Common myeloid progenitor, CD34-positive (primary cell): ENCODE results near the gene NAXD.
"Not testable (repeated sequence)": the region's sequence is repeated elsewhere in the genome, so short reads cannot be mapped to it uniquely, and the experiment has no call there.

Source experiments
- CTCF ChIA-PET: fragments of 350-600 bp; sonication (Branson Sonifier 250); formaldehyde crosslinking; loops from one replicate; lab custom pipeline; 2021; ENCODE audit warnings: antibody characterized with exemption; lab: Charles Lee
- POLR2A ChIA-PET: fragments of 350-600 bp; sonication (Branson Sonifier 250); formaldehyde crosslinking; loops from one replicate; lab custom pipeline; 2021; ENCODE audit warnings: antibody characterized with exemption; lab: Charles Lee
- DNase-seq, 3 donors: peaks; one replicate each; pipeline versions ENCODE4 v3.0.0 to v3.0.0-alpha.2; 2013
- H3K27ac ChIP-seq, 2 experiments: 1 replicate in 1 of 2; 2 replicates in 1 of 2; pipeline ENCODE4 v1.7.0; 2013; ENCODE audit warnings: inconsistent platforms in 2 of 2, low read length in 2 of 2, mild to moderate bottlenecking in 2 of 2, low read depth in 1 of 2, moderate library complexity in 1 of 2; ENCODE audit not compliant: severe bottlenecking in 2 of 2, insufficient read depth in 1 of 2, poor library complexity in 1 of 2
- H3K27me3 ChIP-seq, 5 experiments: replicated peaks in 2 of 5; 1 replicate in 3 of 5; 2 replicates in 2 of 5; pipeline versions ENCODE4 v1.6.1 to v1.7.0; 2013; ENCODE audit warnings: low read length in 4 of 5, mild to moderate bottlenecking in 2 of 5, moderate library complexity in 2 of 5, inconsistent platforms in 1 of 5; ENCODE audit not compliant: insufficient read depth in 5 of 5, control insufficient read depth in 4 of 5
- H3K36me3 ChIP-seq, 4 experiments: 1 replicate in 2 of 4; 2 replicates in 2 of 4; pipeline versions ENCODE4 v1.6.1 to v1.7.0; 2013; ENCODE audit warnings: low read length in 3 of 4, control low read depth in 1 of 4, mild to moderate bottlenecking in 1 of 4; ENCODE audit not compliant: control insufficient read depth in 4 of 4, insufficient read depth in 4 of 4
- H3K4me1 ChIP-seq, 4 experiments: 1 replicate in 3 of 4; 2 replicates in 1 of 4; pipeline versions ENCODE4 v1.6.1 to v1.7.1; 2013; ENCODE audit warnings: low read length in 3 of 4, mild to moderate bottlenecking in 3 of 4, control low read depth in 1 of 4, inconsistent platforms in 1 of 4, moderate library complexity in 1 of 4; ENCODE audit not compliant: control insufficient read depth in 4 of 4, insufficient read depth in 4 of 4; ENCODE audit errors: control extremely low read depth in 1 of 4
- H3K4me3 ChIP-seq, 7 experiments: 1 replicate in 4 of 7; 2 replicates in 3 of 7; pipeline versions ENCODE4 v1.5.1 to v1.7.0; 2013; ENCODE audit warnings: mild to moderate bottlenecking in 7 of 7, low read length in 6 of 7, moderate library complexity in 6 of 7, inconsistent platforms in 2 of 7, low read depth in 2 of 7, control low read depth in 1 of 7; ENCODE audit not compliant: insufficient read depth in 4 of 7, control insufficient read depth in 1 of 7; ENCODE audit errors: extremely low read depth in 1 of 7
- H3K9me3 ChIP-seq, 5 experiments: 1 replicate in 4 of 5; 2 replicates in 1 of 5; pipeline versions ENCODE4 v1.6.1 to v1.7.1; 2013; ENCODE audit warnings: low read length in 4 of 5, mild to moderate bottlenecking in 2 of 5, inconsistent platforms in 1 of 5, low read depth in 1 of 5, moderate library complexity in 1 of 5; ENCODE audit not compliant: control insufficient read depth in 4 of 5, insufficient read depth in 2 of 5; ENCODE audit errors: control extremely low read depth in 1 of 5
- WGBS: methylation state at CpG from one replicate; pipeline ENCODE4 v1.1.5; 2013; ENCODE audit not compliant: insufficient coverage; 5-methylcytosine and 5-hydroxymethylcytosine counted together

NAXD gene

DNA sequence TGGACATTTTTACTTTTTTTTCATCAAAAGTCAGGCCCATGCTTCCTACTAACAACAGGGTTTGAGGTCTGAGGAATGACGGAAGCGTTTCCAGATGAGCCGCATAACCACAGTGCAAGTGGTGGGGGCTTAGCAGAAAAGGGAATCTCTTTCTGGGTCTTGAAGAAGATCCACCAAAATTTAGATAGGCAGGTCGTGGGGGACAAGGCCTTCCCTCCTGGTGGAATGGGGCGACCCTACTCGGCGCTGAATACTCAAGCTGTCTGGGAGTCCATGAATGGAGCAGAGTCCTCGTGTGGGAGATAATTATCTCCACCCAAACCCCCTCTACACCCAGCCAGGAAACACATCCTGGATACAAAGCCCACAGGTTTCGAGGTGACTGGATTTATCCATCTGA is 53.7 kb downstream of the NAXD start:
- Histone ChIP-seq H3K36me3 (peaks cover 13 to 58% (median 39%) of the 10 kb centered on the region in 4 experiments), H3K27ac (no peak overlapping the region), H3K9me3 (peaks cover 0 to 6% (median 0%) of the 10 kb centered on the region in 5 experiments), H3K27me3 (no peaks in the 10 kb centered on the region), H3K4me3 (no peak overlapping the region), H3K4me1 (peaks cover 0 to 6% (median 0%) of the 10 kb centered on the region in 4 experiments)
- no peak for DNase-seq
- WGBS, result 100% methylated on average over 3 of the region's 9 CpGs
- POLR2A ChIA-PET, result no interaction called here
- CTCF ChIA-PET, result interaction anchor here (0.7 to 2.2 kb wide), 2 partner anchors 8 to 15 kb away, joined by 4 to 5 read pairs; no protein-coding TSS in a partner anchor

DNA sequence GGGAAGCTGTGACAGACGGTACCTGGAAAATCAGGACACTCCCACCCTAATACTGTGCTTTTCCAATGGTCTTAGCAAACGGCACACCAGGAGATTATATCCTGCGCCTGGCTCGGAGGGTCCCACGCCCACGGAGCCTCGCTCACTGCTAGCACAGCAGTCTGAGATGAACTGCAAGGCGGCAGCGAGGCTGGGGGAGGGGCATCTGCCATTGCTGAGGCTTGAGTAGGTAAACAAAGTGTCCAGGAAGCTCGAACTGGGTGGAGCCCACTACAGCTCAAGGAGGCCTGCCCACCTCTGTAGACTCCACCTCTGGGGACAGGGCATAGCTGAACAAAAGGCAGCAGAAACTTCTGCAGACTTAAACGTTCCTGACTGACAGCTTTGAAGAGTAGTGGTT is 54.5 kb downstream of the NAXD start:
- peaks cover 13 to 53% (median 34%) of the 10 kb centered on the region in 4 experiments for H3K36me3 ChIP-seq
- H3K4me3 ChIP-seq, H3K27me3 ChIP-seq, H3K4me1 ChIP-seq, DNase-seq, H3K27ac ChIP-seq, POLR2A ChIA-PET, H3K9me3 ChIP-seq: not testable (repeated sequence)
- CTCF ChIA-PET, result interaction anchor here (2.2 kb wide), 1 partner anchor 14 kb away, joined by 5 read pairs; no protein-coding TSS in a partner anchor
- 94% methylated on average over 6 of the region's 11 CpGs for WGBS

DNA sequence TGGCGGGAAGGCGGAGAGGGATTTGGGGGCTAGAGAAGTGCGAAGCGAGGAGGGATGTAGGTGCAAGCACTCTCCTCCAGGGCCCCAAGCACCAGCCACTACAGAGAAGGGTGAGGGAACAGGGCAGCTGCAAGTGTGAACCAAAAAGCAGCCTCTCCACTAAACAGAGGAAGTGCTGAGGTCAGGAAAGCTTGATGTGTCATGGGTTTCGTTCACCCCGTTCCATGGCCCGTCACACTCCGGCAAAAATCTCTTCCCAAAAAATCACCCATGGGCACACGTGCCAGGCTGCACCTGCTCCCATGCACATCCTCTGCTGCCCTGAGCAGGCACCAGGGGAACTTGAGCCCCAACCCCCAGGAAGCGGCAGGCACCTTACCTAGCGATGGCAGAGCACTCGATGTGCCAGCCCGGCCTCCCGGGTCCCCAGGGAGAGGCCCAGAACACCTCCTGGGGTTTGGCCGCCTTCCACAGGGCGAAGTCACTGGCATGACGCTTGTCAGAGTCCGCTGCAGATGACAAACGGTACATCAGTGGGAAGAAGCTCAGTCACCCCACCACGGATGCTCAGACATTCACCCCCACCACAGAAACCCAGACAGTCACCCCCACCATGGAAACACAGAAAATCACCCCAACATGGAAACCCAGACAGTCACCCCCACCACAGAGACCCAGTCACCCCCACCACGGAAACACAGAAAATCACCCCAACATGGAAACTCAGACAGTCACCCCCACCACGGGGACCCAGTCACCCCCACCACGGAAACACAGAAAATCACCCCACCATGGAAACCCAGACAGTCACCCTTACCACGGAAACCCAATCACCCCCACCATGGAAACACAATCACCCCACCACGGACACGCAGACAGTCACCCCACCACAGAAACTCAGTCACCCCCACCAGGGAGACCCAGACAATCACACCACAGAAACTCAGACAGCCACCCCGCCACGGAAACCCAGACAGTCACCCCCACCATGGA is 61.5 kb downstream of the NAXD start:
- Histone ChIP-seq H3K27me3 (no peaks in the 10 kb centered on the region), H3K4me3 (no peak overlapping the region), H3K27ac (no peak overlapping the region), H3K36me3 (peaks cover 7 to 48% (median 39%) of the 10 kb centered on the region in 4 experiments), H3K9me3 (peaks cover 0 to 8% (median 2%) of the 10 kb centered on the region in 5 experiments), H3K4me1 (no peaks in the 10 kb centered on the region)
- ChIA-PET CTCF (no interaction called here), POLR2A (no interaction called here)
- no peak for DNase-seq
- WGBS, result 97% methylated on average over 14 of the region's 28 CpGs

DNA sequence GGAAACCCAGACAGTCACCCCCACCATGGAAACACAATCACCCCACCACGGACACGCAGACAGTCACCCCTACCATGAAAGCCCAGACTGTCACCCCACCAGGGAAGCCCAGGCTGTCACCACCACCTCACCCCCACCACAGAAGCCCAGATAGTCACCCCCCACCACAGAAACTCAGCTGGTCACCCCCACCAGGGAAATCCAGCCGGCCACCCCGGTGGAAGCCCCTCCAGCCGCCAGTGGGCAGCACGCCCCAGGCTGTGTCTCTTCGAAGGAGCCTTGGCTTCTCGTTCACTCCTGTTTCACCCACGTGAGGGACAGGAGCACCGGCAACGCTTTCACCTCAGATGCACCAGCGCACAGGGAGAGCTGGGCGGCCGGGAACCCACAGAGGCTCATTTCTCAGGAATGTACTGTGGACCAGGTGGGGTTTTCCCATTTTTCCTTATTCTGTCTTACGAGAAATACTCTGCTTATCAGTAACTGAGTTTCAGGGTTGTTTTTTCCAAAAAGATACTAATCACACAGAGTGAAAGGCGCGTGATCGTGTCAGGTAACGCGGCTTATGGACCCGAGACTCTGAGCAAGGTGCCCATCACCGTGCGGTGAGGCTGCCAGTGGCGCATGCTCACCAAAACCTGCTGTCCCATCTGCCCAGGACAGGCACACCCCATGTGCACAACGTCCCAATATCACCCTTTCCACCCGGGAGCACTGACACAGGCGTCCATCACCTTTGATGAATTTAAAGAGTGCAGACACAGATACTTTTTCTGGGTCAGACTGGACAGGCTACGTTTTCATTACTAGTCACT is 62.6 kb downstream of the NAXD start:
- ChIA-PET POLR2A (no interaction called here), CTCF (no interaction called here)
- WGBS, result 96% methylated on average over 21 of the region's 28 CpGs
- H3K4me3 ChIP-seq, result no peak overlapping the region
- H3K27me3 ChIP-seq, result no peaks in the 10 kb centered on the region
- peaks cover 0 to 8% (median 2%) of the 10 kb centered on the region in 5 experiments for H3K9me3 ChIP-seq
- H3K36me3 ChIP-seq, result peaks cover 12 to 58% (median 49%) of the 10 kb centered on the region in 4 experiments
- peak overlapping the region in 1 of 2 experiments; percentile 34 for H3K27ac ChIP-seq
- H3K4me1 ChIP-seq, result no peaks in the 10 kb centered on the region
- DNase-seq, result no peak

DNA sequence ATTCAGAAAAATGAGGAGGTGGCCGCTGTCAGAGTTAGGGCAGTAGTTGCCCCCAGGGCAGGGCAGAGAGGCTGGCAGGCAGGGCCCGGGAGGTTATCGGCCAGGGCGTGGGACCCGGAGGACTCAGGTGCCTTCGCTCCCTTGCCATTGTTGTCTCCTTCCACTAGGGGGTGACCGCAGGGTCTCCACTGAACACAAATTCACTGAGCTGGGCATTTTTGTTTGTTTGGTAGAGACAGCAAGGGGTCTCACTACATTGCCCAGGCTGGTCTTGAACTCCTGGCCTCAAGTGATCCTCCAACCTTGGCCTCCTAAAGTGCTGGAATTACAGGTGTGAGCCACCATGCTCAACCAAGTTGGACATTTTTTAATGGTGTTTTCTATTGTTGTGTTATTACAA is 65.5 kb downstream of the NAXD start:
- CTCF ChIA-PET, result interaction anchor here (0.7 to 4.9 kb wide), 5 partner anchors 16 to 137 kb away, joined by 3 to 22 read pairs (median 3); no protein-coding TSS in a partner anchor
- POLR2A ChIA-PET, result interaction anchor here (1.2 kb wide), 1 partner anchor 32 kb away, joined by 6 read pairs; no protein-coding TSS in a partner anchor
- H3K4me3 ChIP-seq, result no peak overlapping the region

DNA sequence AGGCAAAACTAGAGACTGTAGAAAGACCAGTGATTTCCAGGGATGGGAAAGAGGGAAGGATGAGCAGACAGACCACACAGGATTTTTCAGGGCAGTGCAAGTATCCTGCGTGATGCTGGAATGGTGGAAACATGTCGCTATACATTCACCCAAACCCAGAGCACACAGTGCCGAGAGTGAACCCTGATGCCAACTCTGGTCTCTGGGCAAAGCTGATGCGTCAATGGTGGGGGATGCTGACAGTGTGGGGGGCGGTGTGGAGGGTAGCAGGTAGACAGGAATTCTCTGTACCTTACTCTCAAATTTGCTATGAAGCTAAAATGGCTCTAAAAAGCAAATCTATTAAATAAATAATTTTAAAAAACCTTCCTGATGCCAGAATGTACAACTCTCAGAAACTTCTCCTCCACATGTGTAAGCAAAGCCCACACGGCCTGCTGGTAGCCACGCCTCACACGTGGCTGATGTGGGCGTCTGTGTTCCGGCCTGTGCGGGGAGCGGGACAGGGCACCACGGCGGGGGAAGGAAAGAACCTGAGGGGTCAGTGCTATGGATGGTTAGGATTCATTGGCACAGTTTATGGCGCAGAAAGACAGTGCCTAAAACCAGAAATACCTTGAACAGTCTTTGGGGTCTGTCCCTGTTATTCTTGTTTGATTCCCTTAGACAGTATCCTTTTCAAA is 66.7 kb downstream of the NAXD start:
- no peak overlapping the region for H3K4me3 ChIP-seq
- no peak overlapping the region for H3K27ac ChIP-seq
- H3K36me3 ChIP-seq, result peaks cover 10 to 83% (median 62%) of the 10 kb centered on the region in 4 experiments
- CTCF ChIA-PET, result interaction anchor here (0.9 to 4.9 kb wide), 8 partner anchors 15 to 136 kb away, joined by 3 to 22 read pairs (median 4); no protein-coding TSS in a partner anchor
- no peaks in the 10 kb centered on the region for H3K9me3 ChIP-seq
- DNase-seq, result no peak
- POLR2A ChIA-PET, result no interaction called here
- WGBS, result 95% methylated on average over 7 of the region's 15 CpGs
- no peaks in the 10 kb centered on the region for H3K4me1 ChIP-seq
- H3K27me3 ChIP-seq, result no peaks in the 10 kb centered on the region

More for the DNA sequence above, 65.5 kb downstream of the NAXD start:
- no peaks in the 10 kb centered on the region for H3K4me1 ChIP-seq
- 97% methylated on average over 3 of the region's 7 CpGs for WGBS
- no peaks in the 10 kb centered on the region for H3K27me3 ChIP-seq
- H3K9me3 ChIP-seq, result peaks cover 0 to 8% (median 0%) of the 10 kb centered on the region in 5 experiments
- DNase-seq, result peak in 2 of 3 donors; percentile 31 to 38
- H3K36me3 ChIP-seq, result peaks cover 10 to 82% (median 64%) of the 10 kb centered on the region in 4 experiments
- no peak overlapping the region for H3K27ac ChIP-seq
